Glomerular visceral epithelial cell (primary cell): ENCODE data around the gene HERPUD1.

Source experiments
- DNase-seq: peaks from one replicate; pipeline ENCODE4 v3.0.0-alpha.2; 2016; ENCODE audit errors: extremely low spot score

The HERPUD1 gene

GRCh38 chr16:56910654-56911539 lies 21.0 kb upstream of the HERPUD1 start:
- peak; percentile 69 for DNase-seq

GRCh38 chr16:56911771-56912571 lies 20.0 kb upstream of the HERPUD1 start:
- DNase-seq, result peak; percentile 81

GRCh38 chr16:56912746-56913708 lies 18.9 kb upstream of the HERPUD1 start:
- peak; percentile 11 for DNase-seq

- no peak for DNase-seq
Measured at GRCh38 chr16:56914896-56915295, 17.0 kb upstream of the HERPUD1 start.

GRCh38 chr16:56915336-56916119 lies 16.4 kb upstream of the HERPUD1 start:
- DNase-seq, result no peak

- DNase-seq, result no peak
Measured at GRCh38 chr16:56916571-56917403, 15.2 kb upstream of the HERPUD1 start.

- DNase-seq, result no peak
Measured at GRCh38 chr16:56918467-56919012, 13.4 kb upstream of the HERPUD1 start.

- DNase-seq, result no peak
Measured at GRCh38 chr16:56919099-56919800, 12.7 kb upstream of the HERPUD1 start.

- no peak for DNase-seq
Measured at GRCh38 chr16:56921571-56921970, 10.4 kb upstream of the HERPUD1 start.

- no peak for DNase-seq
Measured at GRCh38 chr16:56923481-56924091, 8.4 kb upstream of the HERPUD1 start.

GRCh38 chr16:56927471-56927870 lies 4.5 kb upstream of the HERPUD1 start:
- no peak for DNase-seq

- no peak for DNase-seq
Measured at GRCh38 chr16:56929639-56930038, 2.3 kb upstream of the HERPUD1 start.

GRCh38 chr16:56930486-56931270 lies 1.3 kb upstream of the HERPUD1 start:
- no peak for DNase-seq

GRCh38 chr16:56931271-56931891 lies 561 bp upstream of the HERPUD1 start:
- no peak for DNase-seq

GRCh38 chr16:56932721-56933619 lies 1.0 kb downstream of the HERPUD1 start:
- peak; percentile 55 for DNase-seq
